Endothelial cell of umbilical vein (primary cell): ENCODE measurements around the gene PRICKLE3. TPM values are rescaled to one million over a fixed set of nuclear protein-coding genes. Genes with fewer than 3 reads are reported as not detected.

Source experiments
- BruUV-seq: library from RNA; stranded (reverse); fragments of 400-500 nt; replicated peaks from 2 replicates; lab custom pipeline; 2021; lab: Mats Ljungman, UMichigan
- CTCF ChIA-PET: fragments of 300-600, 350-600 bp; sonication (Branson Sonifier 250); formaldehyde crosslinking; loops from one replicate; lab custom pipeline; 2021; ENCODE audit warnings: antibody characterized with exemption, inconsistent platforms; lab: Charles Lee
- POLR2A ChIA-PET: fragments of 300-600, 350-600 bp; sonication (Branson Sonifier 250); formaldehyde crosslinking; loops from one replicate; lab custom pipeline; 2021; ENCODE audit warnings: antibody characterized with exemption, inconsistent platforms; lab: Charles Lee
- DNase-seq: peaks from one replicate; pipeline ENCODE4 v3.0.0-alpha.2; 2011; ENCODE audit warnings: low read depth, low spot score
- FAIRE-seq: peaks from 2 replicates; lab custom pipeline; 2011; peaks lifted over from hg19 to GRCh38; lab: Jason Lieb, UNC
- H2AFZ ChIP-seq: 2 replicates; pipeline ENCODE4 v1.6.0; 2012; ENCODE audit warnings: low read depth, low read length, control low read depth, inconsistent platforms
- H3K27ac ChIP-seq: 2 replicates; pipeline ENCODE4 v1.5.1; 2011; ENCODE audit warnings: low read depth, mild to moderate bottlenecking, control low read depth, low read length, moderate library complexity; ENCODE audit not compliant: insufficient read depth
- H3K27me3 ChIP-seq, 2 experiments: 2 replicates each; pipeline versions ENCODE4 v1.6.0 to v1.6.1; 2011; ENCODE audit warnings: low read length in 2 of 2, mixed read lengths in 1 of 2; ENCODE audit not compliant: control insufficient read depth in 2 of 2, insufficient read depth in 2 of 2
- H3K36me3 ChIP-seq, 2 experiments: 2 replicates in 1 of 2; 3 replicates in 1 of 2; pipeline ENCODE4 v1.5.1; 2011; ENCODE audit warnings: low read length in 2 of 2, mild to moderate bottlenecking in 1 of 2, moderate library complexity in 1 of 2; ENCODE audit not compliant: control insufficient read depth in 2 of 2, insufficient read depth in 2 of 2; ENCODE audit errors: extremely low read depth in 1 of 2
- H3K4me1 ChIP-seq: 3 replicates; pipeline ENCODE4 v1.5.1; 2011; ENCODE audit warnings: mild to moderate bottlenecking, low read length; ENCODE audit not compliant: control insufficient read depth, insufficient read depth; ENCODE audit errors: extremely low read depth
- H3K4me2 ChIP-seq: 2 replicates; pipeline ENCODE4 v1.6.1; 2011; ENCODE audit warnings: low read length, control low read depth, mixed read lengths; ENCODE audit not compliant: insufficient read depth
- H3K4me3 ChIP-seq, 3 experiments: fragments of 200-600 bp in 1 of 3; sonication (generic), shearing (Covaris generic) in 1 of 3; replicated peaks in 1 of 3; 2 replicates each; pipeline ENCODE4 v1.5.1; 2011 to 2016; ENCODE audit warnings: control low read depth in 3 of 3, low read length in 3 of 3, mild to moderate bottlenecking in 2 of 3, inconsistent platforms in 1 of 3, low read depth in 1 of 3, moderate library complexity in 1 of 3; ENCODE audit not compliant: insufficient read depth in 1 of 3
- H3K79me2 ChIP-seq: 2 replicates; pipeline ENCODE4 v1.6.0; 2012; ENCODE audit warnings: low read length, inconsistent platforms; ENCODE audit not compliant: control insufficient read depth, insufficient read depth
- H3K9ac ChIP-seq: replicated peaks from 2 replicates; pipeline ENCODE3; 2011; ENCODE audit warnings: low read length, control low read depth; ENCODE audit not compliant: insufficient read depth; ENCODE audit errors: extremely low read depth
- H3K9me1 ChIP-seq: replicated peaks from 3 replicates; pipeline ENCODE4 v1.6.0; 2011; ENCODE audit warnings: mild to moderate bottlenecking, low read length; ENCODE audit not compliant: control insufficient read depth, insufficient read depth; ENCODE audit errors: extremely low read depth
- H3K9me3 ChIP-seq: replicated peaks from 2 replicates; pipeline ENCODE4 v1.5.1; 2012; ENCODE audit warnings: low read length, inconsistent platforms; ENCODE audit not compliant: control insufficient read depth, insufficient read depth
- H4K20me1 ChIP-seq: replicated peaks from 2 replicates; pipeline ENCODE3; 2011; ENCODE audit warnings: mild to moderate bottlenecking, low read length; ENCODE audit not compliant: control insufficient read depth, insufficient read depth; ENCODE audit errors: extremely low read depth
- CTCF ChIP-seq, 2 donors: IDR thresholded peaks; 1 replicate in 1 of 2; 2 replicates in 1 of 2; pipeline ENCODE4 v1.5.1; 2011; ENCODE audit warnings: low read length in 2 of 2, mild to moderate bottlenecking in 2 of 2, moderate library complexity in 2 of 2, control low read depth in 1 of 2, inconsistent platforms in 1 of 2, low read depth in 1 of 2; ENCODE audit not compliant: insufficient read depth in 1 of 2; ENCODE audit errors: extremely low read depth in 1 of 2
- EZH2 ChIP-seq: IDR thresholded peaks from 2 replicates; pipeline ENCODE4 v1.6.1; 2012; ENCODE audit warnings: borderline replicate concordance, low read depth, mild to moderate bottlenecking, moderate library complexity, low read length, inconsistent platforms; ENCODE audit not compliant: severe bottlenecking
- FOS ChIP-seq: IDR thresholded peaks from 2 replicates; pipeline ENCODE4 v1.6.1; 2011; ENCODE audit warnings: mild to moderate bottlenecking, low read length, moderate library complexity, borderline replicate concordance; ENCODE audit not compliant: insufficient read depth
- GATA2 ChIP-seq: IDR thresholded peaks from 2 replicates; pipeline ENCODE4 v1.7.0; 2011; ENCODE audit warnings: low read depth, mild to moderate bottlenecking, moderate library complexity, mixed read lengths, low read length; ENCODE audit not compliant: insufficient read length, insufficient read depth
- JUN ChIP-seq: IDR thresholded peaks from 2 replicates; pipeline ENCODE4 v1.6.1; 2011; ENCODE audit warnings: borderline replicate concordance, low read depth; ENCODE audit not compliant: insufficient read length, insufficient read depth
- MAX ChIP-seq: IDR thresholded peaks from 2 replicates; pipeline ENCODE4 v1.6.1; 2011; ENCODE audit not compliant: insufficient read depth, insufficient read length
- MYC ChIP-seq: IDR thresholded peaks from one replicate; pipeline ENCODE4 v1.6.1; 2011; ENCODE audit warnings: mild to moderate bottlenecking, low read depth, low read length
- POLR2A ChIP-seq: IDR thresholded peaks from 2 replicates; pipeline ENCODE4 v1.6.1; 2012; ENCODE audit warnings: low read depth, mild to moderate bottlenecking, control low read depth, low read length
- POLR2AphosphoS5 ChIP-seq: IDR thresholded peaks from 2 replicates; pipeline ENCODE4 v1.6.1; 2012; ENCODE audit warnings: low read depth, mild to moderate bottlenecking, control low read depth, low read length, moderate library complexity; ENCODE audit not compliant: insufficient read depth
- dilution Hi-C: fragments of 300-500 bp; cut with MboI; formaldehyde crosslinking; loops from one replicate; pipeline ENCODE4 v1.15.0; 2019; ENCODE audit warnings: low sequenced_read_pairs; ENCODE audit not compliant: extremely low pct_ligation_motif_present
- intact Hi-C: fragments of 100-400 bp; cut with micrococcal nuclease; formaldehyde crosslinking; loops from one replicate; pipeline ENCODE4 v1.10.0; 2022
- polyA plus RNA-seq, 4 experiments: library from polyadenylated mRNA; depleted of rRNA in 3 of 4; stranded (reverse) in 3 of 4; unstranded in 1 of 4; fragments of >200 nt; gene quantifications; 2 replicates each; pipeline versions ENCODE4 v1.2.1 to v1.2.3, GENCODE V29; 2011 to 2012; ENCODE audit warnings: missing spikeins in 1 of 4
- total RNA-seq: library from RNA; stranded (reverse); gene quantifications from 2 replicates; pipeline ENCODE4 v1.2.3, GENCODE V29; 2021

The PRICKLE3 gene
- total and polyA plus RNA-seq, 2 donors (not counting 3 experiments of a cell fraction or from before 2014, with no cell fraction given), result 6.8 to 15.0 TPM

GRCh38 chrX:49210406-49210805, 24.2 kb upstream of the PRICKLE3 start:
- no peak for TF ChIP-seq MAX
- no peak for TF ChIP-seq POLR2A
- TF ChIP-seq MYC, result no peak
- no peak for TF ChIP-seq JUN
- no peak for TF ChIP-seq EZH2
- TF ChIP-seq GATA2, result no peak
- no peak for TF ChIP-seq CTCF (IDR thresholded peaks at IDR 0.05; ENCODE audit: extremely low read depth in 1 of 2, insufficient read depth in 1 of 2, low read depth in 1 of 2, low read length in 2 of 2)
- no peak for TF ChIP-seq POLR2AphosphoS5
- TF ChIP-seq FOS, result no peak
- ChIA-PET POLR2A (no interaction called here), CTCF (no interaction called here)
- DNase-seq (no peak), FAIRE-seq (no peak)
- intact Hi-C loops, result no loop called here
- Histone ChIP-seq H2AFZ (no peak overlapping the region), H3K4me2 (no peak overlapping the region), H3K27me3 (no peaks in the 10 kb centered on the region), H3K27ac (no peak overlapping the region), H3K4me3 (no peak overlapping the region), H3K9me1 (no peaks in the 10 kb centered on the region), H4K20me1 (no peaks in the 10 kb centered on the region), H3K9ac (no peak overlapping the region), H3K4me1 (no peaks in the 10 kb centered on the region), H3K79me2 (no peaks in the 10 kb centered on the region), H3K9me3 (no peaks in the 10 kb centered on the region), H3K36me3 (no peaks in the 10 kb centered on the region)
- no TSS peak for BruUV-seq
- dilution Hi-C loops, result no loop called here
